Fibroblast of mammary gland (primary cell): ENCODE data around the gene UBAC2.

Experiments used
- DNase-seq: peaks from one replicate; pipeline ENCODE4 v3.0.0-alpha.2; 2010; ENCODE audit warnings: low read depth
- H3K4me3 ChIP-seq: 2 replicates; pipeline ENCODE4 v1.5.1; 2011; ENCODE audit warnings: low read depth, mild to moderate bottlenecking, low read length, moderate library complexity; ENCODE audit not compliant: control insufficient read depth
- TF ChIP-seq, protein P1 (sequence below): conservative IDR thresholded peaks from 2 replicates; pipeline ENCODE4 v1.5.1; 2011; ENCODE audit warnings: low read depth, low read length, inconsistent platforms; ENCODE audit not compliant: control insufficient read depth, insufficient read depth

UBAC2 gene

DNA sequence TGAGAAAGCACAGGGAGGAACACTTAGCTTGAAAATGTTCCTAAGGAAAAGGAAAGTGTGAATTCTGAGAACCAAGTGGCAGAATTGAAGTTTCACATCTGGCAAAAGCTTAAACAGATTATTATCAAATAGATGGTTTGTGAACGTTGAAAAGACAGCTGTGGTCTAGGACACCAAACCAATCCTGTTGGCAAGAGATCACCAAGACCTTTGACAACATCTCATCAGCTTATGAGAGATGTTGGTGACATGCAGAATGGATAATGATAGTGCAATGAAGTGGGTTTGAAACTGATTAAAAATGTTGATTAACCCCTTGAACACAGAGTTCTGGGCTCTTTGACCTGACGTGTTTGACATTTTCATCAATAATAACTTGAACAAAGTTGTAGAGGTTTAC, 181.1 kb downstream of the UBAC2 start:
- TF ChIP-seq, protein P1, sequence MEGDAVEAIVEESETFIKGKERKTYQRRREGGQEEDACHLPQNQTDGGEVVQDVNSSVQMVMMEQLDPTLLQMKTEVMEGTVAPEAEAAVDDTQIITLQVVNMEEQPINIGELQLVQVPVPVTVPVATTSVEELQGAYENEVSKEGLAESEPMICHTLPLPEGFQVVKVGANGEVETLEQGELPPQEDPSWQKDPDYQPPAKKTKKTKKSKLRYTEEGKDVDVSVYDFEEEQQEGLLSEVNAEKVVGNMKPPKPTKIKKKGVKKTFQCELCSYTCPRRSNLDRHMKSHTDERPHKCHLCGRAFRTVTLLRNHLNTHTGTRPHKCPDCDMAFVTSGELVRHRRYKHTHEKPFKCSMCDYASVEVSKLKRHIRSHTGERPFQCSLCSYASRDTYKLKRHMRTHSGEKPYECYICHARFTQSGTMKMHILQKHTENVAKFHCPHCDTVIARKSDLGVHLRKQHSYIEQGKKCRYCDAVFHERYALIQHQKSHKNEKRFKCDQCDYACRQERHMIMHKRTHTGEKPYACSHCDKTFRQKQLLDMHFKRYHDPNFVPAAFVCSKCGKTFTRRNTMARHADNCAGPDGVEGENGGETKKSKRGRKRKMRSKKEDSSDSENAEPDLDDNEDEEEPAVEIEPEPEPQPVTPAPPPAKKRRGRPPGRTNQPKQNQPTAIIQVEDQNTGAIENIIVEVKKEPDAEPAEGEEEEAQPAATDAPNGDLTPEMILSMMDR, result no peak
- no peak overlapping the region for H3K4me3 ChIP-seq
- DNase-seq, result no peak

DNA sequence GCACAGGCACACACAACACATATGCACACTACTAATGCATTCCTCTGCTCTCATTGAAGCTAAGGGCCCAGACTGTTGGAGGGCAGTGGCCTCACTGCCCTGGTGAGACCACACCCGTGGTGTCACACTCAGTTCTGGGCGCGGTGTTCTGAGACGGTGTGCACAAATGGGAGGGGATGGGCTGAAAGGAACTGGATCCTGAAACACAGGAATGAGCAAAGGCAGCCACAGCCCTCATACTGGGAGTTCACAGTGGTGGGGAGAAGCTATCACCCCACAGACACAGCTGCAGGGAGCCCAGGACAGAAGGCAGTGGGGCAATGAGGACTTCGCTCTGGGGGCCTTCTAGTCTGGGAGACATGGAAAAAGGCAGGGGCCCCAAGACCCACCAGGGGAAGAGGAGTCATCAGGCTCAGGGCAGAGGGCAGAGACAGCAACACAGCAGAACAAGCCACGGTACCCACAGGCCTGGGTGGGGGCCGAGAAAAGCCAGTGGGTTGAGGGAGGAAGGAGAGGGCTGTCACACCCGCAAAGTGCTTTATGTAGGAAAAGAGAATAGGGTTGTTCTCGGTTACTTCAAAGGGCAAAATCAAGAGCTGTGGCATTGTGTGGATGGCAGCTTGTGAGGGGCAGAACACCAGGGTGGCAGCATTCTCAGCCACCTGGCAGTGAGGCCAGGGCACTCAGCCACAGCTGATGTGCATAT, 181.9 kb downstream of the UBAC2 start:
- no peak overlapping the region for H3K4me3 ChIP-seq
- TF ChIP-seq, protein P1, result no peak
- no peak for DNase-seq

DNA sequence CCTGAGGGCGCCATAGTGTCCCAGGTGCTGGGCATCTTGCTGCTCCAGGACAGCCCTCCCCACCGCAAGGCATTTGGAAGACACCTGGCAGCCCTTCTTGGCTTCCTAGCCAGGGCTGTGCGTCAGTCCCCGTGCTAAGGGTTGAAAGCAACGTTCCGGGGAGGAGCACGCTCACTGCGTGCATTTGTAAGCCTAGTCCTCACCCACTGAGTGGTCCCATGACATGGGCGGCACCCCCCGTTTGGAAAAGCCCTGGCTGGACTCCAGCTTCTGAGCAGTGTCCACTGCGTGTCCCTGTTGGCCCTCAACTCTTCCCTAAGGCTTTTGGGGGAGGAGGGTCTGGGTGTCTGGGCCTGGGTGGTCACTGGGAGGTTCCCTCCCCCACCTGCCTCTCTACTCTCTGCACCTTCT, 182.9 kb downstream of the UBAC2 start:
- TF ChIP-seq, protein P1, result no peak
- no peak for DNase-seq
- H3K4me3 ChIP-seq, result no peak overlapping the region

DNA sequence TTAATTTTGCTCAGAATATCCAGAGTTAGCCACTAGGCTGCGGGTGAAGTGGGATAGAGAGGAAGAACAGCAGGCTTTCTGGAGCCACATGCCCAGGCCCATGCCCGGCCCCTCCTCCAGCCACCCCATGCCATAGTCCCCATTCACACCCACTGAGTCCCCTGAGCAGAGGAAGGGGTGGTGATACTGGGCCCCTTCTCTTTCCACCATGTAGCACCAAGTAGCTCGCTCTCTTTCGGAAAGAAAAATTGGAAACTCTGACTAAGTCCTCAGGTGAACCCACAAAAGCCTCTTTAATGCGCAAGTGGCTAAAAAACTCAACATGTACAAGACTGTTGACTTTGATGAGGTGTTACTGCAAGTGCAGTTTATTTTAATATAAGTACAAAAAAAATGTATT, 183.3 kb downstream of the UBAC2 start:
- H3K4me3 ChIP-seq, result no peak overlapping the region
- TF ChIP-seq, protein P1, result no peak

DNA sequence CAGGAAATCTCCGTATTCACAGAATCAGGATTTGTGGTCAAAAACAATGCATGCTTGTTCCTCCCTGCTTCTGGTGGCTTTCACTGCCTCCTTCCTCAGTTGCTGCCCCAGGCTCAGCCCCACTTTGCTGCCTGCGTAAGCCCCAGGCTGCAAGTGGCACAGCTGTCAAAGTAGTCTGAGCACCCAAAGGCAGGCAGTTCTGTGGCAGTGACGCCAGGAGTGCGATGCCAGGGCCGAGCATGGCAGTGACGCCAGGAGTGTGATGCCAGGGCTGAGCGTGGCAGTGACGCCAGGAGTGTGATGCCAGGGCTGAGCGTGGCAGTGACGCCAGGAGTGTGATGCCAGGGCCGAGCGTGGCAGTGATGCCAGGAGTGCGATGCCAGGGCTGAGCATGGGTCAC, 183.8 kb downstream of the UBAC2 start:
- TF ChIP-seq, protein P1, result no peak
- DNase-seq, result no peak

More for the DNA sequence above, 183.3 kb downstream of the UBAC2 start:
- DNase-seq, result no peak

DNA sequence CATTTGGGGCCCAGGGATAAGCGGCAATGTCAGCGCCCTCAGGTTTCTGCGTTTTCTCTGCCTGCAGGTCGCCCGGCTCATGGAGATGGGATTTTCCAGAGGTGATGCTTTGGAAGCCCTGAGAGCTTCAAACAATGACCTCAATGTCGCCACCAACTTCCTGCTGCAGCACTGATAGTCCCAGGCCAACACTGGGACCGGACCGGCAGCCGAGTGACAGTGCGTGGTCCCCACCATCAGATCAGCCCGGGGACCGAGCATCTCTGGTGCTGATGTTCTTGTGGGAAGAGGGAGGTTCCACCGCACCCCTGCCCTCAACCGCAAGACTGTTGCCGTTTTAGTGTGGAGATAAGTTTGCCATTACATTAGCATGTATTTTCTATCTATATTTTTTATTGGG, 184.5 kb downstream of the UBAC2 start:
- DNase-seq, result no peak
- H3K4me3 ChIP-seq, result no peak overlapping the region
- TF ChIP-seq, protein P1, result no peak

More for the DNA sequence above, 183.8 kb downstream of the UBAC2 start:
- H3K4me3 ChIP-seq, result no peak overlapping the region
